B cell (primary cell): ENCODE measurements around the gene HEXB. TPM values are rescaled to one million over a fixed set of nuclear protein-coding genes. Genes with fewer than 3 reads are reported as not detected.
A peak's percentile ranks its signal among the peaks of the same experiment; 100 is the strongest.

Experiments
- ATAC-seq: fragments of 200-7000 bp; cut with Tn5 transposase; one replicate; pipeline ENCODE4 v1.10.0; 2021; ENCODE audit warnings: low read depth, mild to moderate bottlenecking, moderate number of reproducible peaks, moderate library complexity
- CTCF ChIA-PET: fragments of 350-600 bp; sonication (Branson Sonifier 250); formaldehyde crosslinking; loops from one replicate; lab custom pipeline; 2021; ENCODE audit warnings: antibody characterized with exemption, inconsistent platforms; lab: Charles Lee
- POLR2A ChIA-PET: fragments of 350-600 bp; sonication (Branson Sonifier 250); formaldehyde crosslinking; loops from one replicate; lab custom pipeline; 2021; ENCODE audit warnings: antibody characterized with exemption; lab: Charles Lee
- DNase-seq: peaks from one replicate; pipeline ENCODE4 v3.0.0; 2013
- H2AFZ ChIP-seq: 2 replicates; pipeline ENCODE4 v1.6.1; 2012; ENCODE audit warnings: mild to moderate bottlenecking, low read depth, low read length; ENCODE audit not compliant: insufficient read depth, poor library complexity, severe bottlenecking
- H3K27ac ChIP-seq, 2 donors: 1 replicate in 1 of 2; 2 replicates in 1 of 2; pipeline ENCODE4 v1.5.1; 2012 to 2013; ENCODE audit warnings: low read length in 2 of 2, mild to moderate bottlenecking in 2 of 2, moderate library complexity in 1 of 2
- H3K27me3 ChIP-seq, 4 experiments: fragments of 200-600 bp in 1 of 4; sonication (generic) in 1 of 4; replicated peaks in 1 of 4; 1 replicate in 2 of 4; 2 replicates in 2 of 4; pipeline versions ENCODE4 v1.6.1 to v1.7.0; 2013 to 2016; ENCODE audit warnings: low read length in 3 of 4, mild to moderate bottlenecking in 2 of 4, mixed read lengths in 1 of 4, moderate library complexity in 1 of 4; ENCODE audit not compliant: insufficient read depth in 4 of 4, control insufficient read depth in 3 of 4; ENCODE audit errors: control extremely low read depth in 1 of 4
- H3K36me3 ChIP-seq, 2 experiments: replicated peaks in 1 of 2; 1 replicate in 1 of 2; 2 replicates in 1 of 2; pipeline versions ENCODE4 v1.6.1 to v1.7.1; 2013; ENCODE audit warnings: low read length in 1 of 2; ENCODE audit not compliant: insufficient read depth in 2 of 2, control insufficient read depth in 1 of 2; ENCODE audit errors: control extremely low read depth in 1 of 2, extremely low read depth in 1 of 2
- H3K4me1 ChIP-seq, 2 donors: fragments of 200-600 bp in 1 of 2; sonication (generic) in 1 of 2; 1 replicate in 1 of 2; 2 replicates in 1 of 2; pipeline versions ENCODE4 v1.5.1 to v1.6.1; 2013 to 2017; ENCODE audit warnings: low read length in 2 of 2; ENCODE audit not compliant: control insufficient read depth in 2 of 2, insufficient read depth in 2 of 2
- H3K4me2 ChIP-seq: replicated peaks from 2 replicates; pipeline ENCODE3; 2012; ENCODE audit warnings: mild to moderate bottlenecking, low read depth, low read length; ENCODE audit not compliant: poor library complexity, severe bottlenecking
- H3K4me3 ChIP-seq, 5 experiments: fragments of 200-600 bp in 1 of 5; sonication (generic) in 1 of 5; 1 replicate in 3 of 5; 2 replicates in 2 of 5; pipeline versions ENCODE4 v1.5.1 to v1.7.0; 2011 to 2016; ENCODE audit warnings: low read length in 4 of 5, mild to moderate bottlenecking in 4 of 5, low read depth in 2 of 5, control low read depth in 1 of 5, moderate library complexity in 1 of 5; ENCODE audit not compliant: insufficient read depth in 1 of 5; ENCODE audit errors: control extremely low read depth in 1 of 5, extremely low read depth in 1 of 5
- H3K79me2 ChIP-seq: fragments of 200-600 bp; sonication (generic); one replicate; pipeline ENCODE4 v1.6.0; 2016; ENCODE audit warnings: low read length; ENCODE audit not compliant: control insufficient read depth, insufficient read depth
- H3K9ac ChIP-seq: fragments of 200-600 bp; sonication (generic); 2 replicates; pipeline ENCODE4 v1.6.1; 2017; ENCODE audit warnings: mild to moderate bottlenecking, low read length, moderate library complexity
- H3K9me3 ChIP-seq, 3 donors: one replicate each; pipeline versions ENCODE4 v1.6.1 to v1.7.1; 2013; ENCODE audit warnings: low read length in 2 of 3; ENCODE audit not compliant: control insufficient read depth in 2 of 3, insufficient read depth in 1 of 3; ENCODE audit errors: control extremely low read depth in 1 of 3
- H4K20me1 ChIP-seq: 2 replicates; pipeline ENCODE4 v1.6.0; 2012; ENCODE audit warnings: mild to moderate bottlenecking, low read length; ENCODE audit not compliant: insufficient read depth, control insufficient read depth, poor library complexity, severe bottlenecking
- H3K27ac Mint-ChIP-seq: one replicate; pipeline ENCODE4 v1.8.0; 2021; ENCODE audit warnings: mixed read lengths
- H3K27me3 Mint-ChIP-seq: one replicate; pipeline ENCODE4 v1.8.0; 2021; ENCODE audit warnings: mixed read lengths
- H3K4me1 Mint-ChIP-seq: one replicate; pipeline ENCODE4 v1.8.0; 2021; ENCODE audit warnings: mixed read lengths
- H3K4me3 Mint-ChIP-seq: one replicate; pipeline ENCODE4 v1.8.0; 2021; ENCODE audit warnings: mixed read lengths
- H3K9me3 Mint-ChIP-seq: one replicate; pipeline ENCODE4 v1.8.0; 2022; ENCODE audit warnings: mixed read lengths; ENCODE audit not compliant: insufficient read depth
- EZH2 ChIP-seq: IDR thresholded peaks from 2 replicates; pipeline ENCODE4 v1.6.1; 2012; ENCODE audit warnings: borderline replicate concordance, low read depth, mild to moderate bottlenecking, moderate library complexity, low read length; ENCODE audit not compliant: insufficient read depth, poor library complexity, severe bottlenecking
- WGBS: methylation state at CpG from one replicate; pipeline ENCODE4 v1.1.5; 2013; ENCODE audit warnings: missing lambda C conversion rate; ENCODE audit not compliant: insufficient coverage; 5-methylcytosine and 5-hydroxymethylcytosine counted together
- intact Hi-C: fragments of 100-400 bp; cut with micrococcal nuclease; formaldehyde crosslinking; loops from one replicate; pipeline ENCODE4 v1.10.0; 2022
- polyA plus RNA-seq: library from polyadenylated mRNA; depleted of rRNA; stranded (reverse); fragments of >200 nt; gene quantifications from 2 replicates; pipeline ENCODE4 v1.2.3, GENCODE V29; 2012
- total RNA-seq, 2 donors: library from RNA; stranded (reverse); fragments of 120-200 nt in 1 of 2; gene quantifications; 1 replicate in 1 of 2; 2 replicates in 1 of 2; pipeline versions ENCODE4 v1.2.3 to v1.2.4, GENCODE V29; 2013 to 2022
- TF ChIP-seq, protein P1 (sequence below): fragments of 200-600 bp; IDR thresholded peaks from one replicate; pipeline ENCODE4 v1.8.0; 2022; ENCODE audit warnings: antibody characterized with exemption, mild to moderate bottlenecking

HEXB gene
- total and polyA plus RNA-seq, 2 donors (not counting 1 experiment from before 2014, with no cell fraction given): 23.6 to 47.1 TPM

DNA sequence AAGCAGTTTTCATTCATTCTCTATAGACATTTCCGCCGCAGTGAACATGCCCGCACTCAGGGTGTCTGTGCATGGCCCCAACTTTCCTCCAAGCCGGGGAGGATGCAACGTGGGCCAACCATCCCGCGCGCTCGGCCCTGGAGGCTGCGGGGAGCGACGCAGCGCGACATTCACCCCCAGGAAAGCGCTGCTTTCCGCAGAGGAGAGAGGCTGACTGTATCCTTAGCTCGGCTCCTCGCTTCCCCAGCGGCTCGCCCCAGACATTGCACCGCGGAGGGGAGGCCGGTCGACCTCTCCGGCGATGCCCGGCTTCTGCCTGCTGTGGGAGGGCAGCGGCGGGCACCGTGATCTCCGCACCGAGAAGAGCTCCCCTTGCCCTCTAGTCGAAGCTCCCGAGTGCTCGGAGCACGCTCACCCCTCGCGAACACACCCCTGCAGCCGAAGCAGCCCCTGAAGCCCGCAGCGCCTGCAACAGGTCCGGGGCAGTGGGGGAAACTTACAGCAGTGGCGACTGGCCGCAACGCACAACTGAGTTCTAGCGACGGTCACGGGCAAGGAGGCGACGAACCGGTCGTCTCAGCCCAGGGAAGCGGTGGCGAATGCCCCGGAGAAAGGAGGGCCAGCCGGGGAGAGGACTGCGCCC, 45.1 kb upstream of the HEXB start:
- no peaks in the 10 kb centered on the region for H3K27me3 ChIP-seq
- peak overlapping the region; percentile 72 to 88 (median 82) for H3K4me3 ChIP-seq
- 1% methylated on average over 57 of the region's 57 CpGs for WGBS

More for the DNA sequence above, 45.1 kb upstream of the HEXB start:
- Histone ChIP-seq H3K4me1 (peaks cover 20 to 32% of the 10 kb centered on the region in 2 donors), H3K27ac (peak overlapping the region; percentile 40 to 69), H2AFZ (peak overlapping the region; percentile 87), H3K79me2 (peaks cover 47% of the 10 kb centered on the region), H3K9me3 (no peaks in the 10 kb centered on the region), H3K36me3 (peaks cover 2 to 7% of the 10 kb centered on the region in 2 experiments), H3K4me2 (peak overlapping the region; percentile 95), H4K20me1 (peaks cover 3% of the 10 kb centered on the region), H3K9ac (peak overlapping the region; percentile 85)
- H3K4me1 Mint-ChIP-seq: peaks cover 21% of the 10 kb centered on the region
- H3K4me3 Mint-ChIP-seq: peak overlapping the region; percentile 87
- no peak for TF ChIP-seq EZH2
- TF ChIP-seq, protein P1, sequence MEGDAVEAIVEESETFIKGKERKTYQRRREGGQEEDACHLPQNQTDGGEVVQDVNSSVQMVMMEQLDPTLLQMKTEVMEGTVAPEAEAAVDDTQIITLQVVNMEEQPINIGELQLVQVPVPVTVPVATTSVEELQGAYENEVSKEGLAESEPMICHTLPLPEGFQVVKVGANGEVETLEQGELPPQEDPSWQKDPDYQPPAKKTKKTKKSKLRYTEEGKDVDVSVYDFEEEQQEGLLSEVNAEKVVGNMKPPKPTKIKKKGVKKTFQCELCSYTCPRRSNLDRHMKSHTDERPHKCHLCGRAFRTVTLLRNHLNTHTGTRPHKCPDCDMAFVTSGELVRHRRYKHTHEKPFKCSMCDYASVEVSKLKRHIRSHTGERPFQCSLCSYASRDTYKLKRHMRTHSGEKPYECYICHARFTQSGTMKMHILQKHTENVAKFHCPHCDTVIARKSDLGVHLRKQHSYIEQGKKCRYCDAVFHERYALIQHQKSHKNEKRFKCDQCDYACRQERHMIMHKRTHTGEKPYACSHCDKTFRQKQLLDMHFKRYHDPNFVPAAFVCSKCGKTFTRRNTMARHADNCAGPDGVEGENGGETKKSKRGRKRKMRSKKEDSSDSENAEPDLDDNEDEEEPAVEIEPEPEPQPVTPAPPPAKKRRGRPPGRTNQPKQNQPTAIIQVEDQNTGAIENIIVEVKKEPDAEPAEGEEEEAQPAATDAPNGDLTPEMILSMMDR: no peak
- peak; percentile 28 for ATAC-seq
- ChIA-PET CTCF (interaction anchor here (1.0 to 8.4 kb wide), 14 partner anchors 8 to 737 kb away, joined by 3 to 86 read pairs (median 4); partner anchors contain the start of genes GFM2 and NSA2), POLR2A (interaction anchor here (1.4 to 1.6 kb wide), 2 partner anchors 9 to 12 kb away, joined by 4 to 9 read pairs; no protein-coding TSS in a partner anchor)
- no peaks in the 10 kb centered on the region for H3K9me3 Mint-ChIP-seq
- DNase-seq: no peak
- H3K27me3 Mint-ChIP-seq: no peaks in the 10 kb centered on the region
- peak overlapping the region; percentile 64 for H3K27ac Mint-ChIP-seq
- intact Hi-C loops: loop anchor here (1.0 to 10.0 kb wide), 9 partner anchors 9 to 1823 kb away; partner anchors contain the start of genes ANKRA2, GFM2, HEXB and NSA2
